Ramos (cell line): ENCODE measurements around the gene CGB8.
"Not testable (repeated sequence)": the region's sequence is repeated elsewhere in the genome, so short reads cannot be mapped to it uniquely, and the experiment has no call there.

Source experiments
- in situ Hi-C: fragments of 300-500 bp; cut with MboI; formaldehyde crosslinking; loops from one replicate; pipeline ENCODE4 v1.14.3; 2022; ENCODE audit warnings: low sequenced_read_pairs; ENCODE audit not compliant: unreplicated experiment

Gene CGB8

DNA sequence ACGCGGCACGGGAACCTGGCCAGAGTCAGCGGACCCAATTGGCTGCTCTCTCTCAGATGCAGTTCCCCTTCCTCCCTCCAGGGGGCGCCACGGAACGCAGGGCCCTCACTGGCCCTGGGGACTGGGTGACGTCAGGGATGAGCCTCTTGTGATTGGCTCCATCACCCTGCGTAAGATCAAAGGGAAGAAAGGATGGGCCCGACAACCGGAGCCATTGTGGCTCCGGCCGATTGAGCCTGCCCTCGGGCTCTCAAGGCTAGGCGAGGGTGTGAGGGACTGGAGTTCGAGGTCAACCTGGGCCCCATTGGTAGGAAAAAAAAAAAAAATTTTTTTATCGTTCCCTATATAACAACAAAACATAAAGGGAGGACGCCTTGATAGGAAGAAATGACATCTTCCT, 12.1 kb downstream of the CGB8 start, which contains the start of gene CGB1:
Gene CGB1 (minus strand): TSS at position 81 of the 400 bp plus-strand sequence. CDS start 184 bp downstream, outside the sequence.
- in situ Hi-C loops: not testable (repeated sequence)

DNA sequence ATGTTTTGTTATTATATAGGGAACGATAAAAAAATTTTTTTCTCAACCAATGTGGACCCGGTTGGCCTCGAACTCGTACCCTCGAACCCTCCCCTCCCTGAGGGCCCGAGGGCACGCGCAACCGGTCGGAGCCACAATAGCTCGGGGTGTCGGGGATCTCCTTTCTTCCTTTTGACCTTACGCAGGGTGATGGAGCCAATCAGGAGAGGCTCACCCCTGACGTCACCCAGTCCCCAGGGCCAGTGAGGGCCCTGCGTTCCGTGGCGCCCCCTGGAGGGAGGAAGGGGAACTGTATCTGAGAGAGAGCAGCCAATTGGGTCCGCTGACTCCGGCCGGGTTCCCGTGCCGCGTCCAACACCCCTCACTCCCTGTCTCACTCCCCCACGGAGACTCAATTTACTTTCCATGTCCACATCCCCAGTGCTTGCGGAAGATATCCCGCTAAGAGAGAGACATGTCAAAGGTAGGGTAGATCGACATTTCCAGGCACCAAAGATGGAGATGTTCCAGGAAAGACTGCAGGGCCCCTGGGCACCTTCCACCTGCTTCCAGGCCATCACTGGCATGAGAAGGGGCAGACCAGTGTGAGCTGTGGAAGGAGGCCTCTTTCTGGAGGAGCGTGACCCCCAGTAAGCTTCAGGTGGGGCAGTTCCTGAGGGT, 17.1 kb downstream of the CGB8 start, which contains the start of gene CGB2:
Gene CGB2 (plus strand): TSS at position 249 of the 660 bp plus-strand sequence. CDS start 206 bp downstream, at position 455.
- in situ Hi-C loops: not testable (repeated sequence)

GRCh38 chr19:49030323-49030722, 18.6 kb downstream of the CGB8 start:
- in situ Hi-C loops: not testable (repeated sequence)

- in situ Hi-C loops: not testable (repeated sequence)
These were observed 19.2 kb downstream of the CGB8 start for GRCh38 chr19:49029749-49030148.

GRCh38 chr19:49028686-49029085, 20.2 kb downstream of the CGB8 start:
- in situ Hi-C loops: not testable (repeated sequence)

DNA sequence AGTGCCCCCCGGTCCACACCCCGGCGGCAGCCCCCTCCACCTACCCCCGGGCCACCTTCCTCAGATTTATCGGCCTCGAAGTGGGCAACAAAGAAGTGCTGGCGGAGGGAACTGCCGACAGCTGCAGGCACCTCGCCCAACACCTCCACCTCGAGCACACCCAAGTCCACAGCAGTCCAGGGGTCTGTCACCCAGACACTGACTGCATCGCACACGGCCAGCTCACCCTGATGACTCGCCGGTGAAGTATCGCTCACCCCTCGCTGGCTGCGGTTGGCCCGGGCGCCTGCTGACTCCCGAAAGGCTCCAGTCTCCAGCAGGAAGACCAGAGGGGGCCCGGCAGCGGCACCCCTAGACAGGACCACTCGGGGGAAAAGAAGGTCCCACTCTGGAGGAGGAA, 23.3 kb downstream of the CGB8 start:
- in situ Hi-C loops: not testable (repeated sequence)

DNA sequence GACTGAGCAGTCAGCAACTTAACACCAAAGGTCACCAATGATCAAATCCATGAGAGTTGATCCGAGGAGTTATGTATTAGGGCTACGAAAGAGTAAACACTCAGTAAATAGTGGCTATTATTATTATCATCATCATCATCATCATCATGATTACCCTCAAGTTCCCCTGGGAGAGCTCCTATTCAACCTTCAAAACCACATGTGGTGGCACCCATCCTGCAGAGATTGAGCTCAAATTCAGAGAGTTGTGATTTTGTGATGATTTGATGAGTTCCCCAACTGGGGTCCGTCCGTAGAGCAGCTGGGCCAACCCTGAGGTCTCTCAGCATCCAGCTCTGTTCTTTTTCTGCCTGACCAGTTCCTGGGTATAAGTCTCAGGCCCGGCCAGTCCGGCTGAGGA, 23.8 kb downstream of the CGB8 start:
- in situ Hi-C loops: not testable (repeated sequence)

DNA sequence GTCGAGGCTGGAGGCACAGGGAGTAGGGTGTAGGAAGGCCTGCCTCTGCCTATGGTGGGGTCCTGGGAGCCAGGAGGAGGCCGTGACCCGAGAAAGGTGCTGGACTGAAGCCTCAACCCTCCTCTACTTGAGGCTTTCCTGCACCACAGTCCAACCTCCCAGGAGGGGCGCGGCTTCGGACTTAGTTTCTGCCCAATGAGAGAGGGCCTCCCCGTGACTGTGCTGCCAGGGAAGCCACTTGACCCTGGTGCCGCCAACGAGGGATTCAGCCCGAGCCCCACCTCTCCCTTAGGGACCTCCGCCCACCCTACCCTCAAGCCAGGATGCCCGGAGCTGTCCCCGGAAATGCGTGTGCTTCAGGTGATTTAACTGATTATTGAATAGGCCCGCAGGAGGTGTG, 24.7 kb downstream of the CGB8 start, which contains the start of gene CGB3:
Gene CGB3 (minus strand): TSS at position 101 of the 400 bp plus-strand sequence. CDS start 362 bp downstream, outside the sequence.
- in situ Hi-C loops: not testable (repeated sequence)

DNA sequence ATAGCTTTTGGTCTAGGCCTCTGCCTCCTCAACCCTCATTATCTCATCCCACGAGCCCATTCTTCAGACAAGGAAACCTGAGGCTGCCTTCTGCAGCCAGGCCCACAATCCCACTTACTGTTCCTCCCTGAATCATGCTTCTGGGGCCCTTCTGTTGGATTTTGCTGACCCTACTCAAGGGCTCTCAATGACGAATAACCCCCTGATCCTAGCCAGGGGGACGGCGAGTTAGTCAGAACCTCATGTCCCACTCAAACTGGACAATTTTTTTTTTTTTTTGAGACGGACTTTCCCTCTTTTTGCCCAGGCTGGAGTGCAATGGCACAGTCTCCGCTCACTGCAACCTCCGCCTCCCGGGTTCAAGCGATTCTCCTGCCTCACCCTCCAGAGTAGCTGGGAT, 26.8 kb downstream of the CGB8 start:
- in situ Hi-C loops: no loop called here

GRCh38 chr19:49020931-49021895, 27.7 kb downstream of the CGB8 start:
- in situ Hi-C loops: no loop called here

DNA sequence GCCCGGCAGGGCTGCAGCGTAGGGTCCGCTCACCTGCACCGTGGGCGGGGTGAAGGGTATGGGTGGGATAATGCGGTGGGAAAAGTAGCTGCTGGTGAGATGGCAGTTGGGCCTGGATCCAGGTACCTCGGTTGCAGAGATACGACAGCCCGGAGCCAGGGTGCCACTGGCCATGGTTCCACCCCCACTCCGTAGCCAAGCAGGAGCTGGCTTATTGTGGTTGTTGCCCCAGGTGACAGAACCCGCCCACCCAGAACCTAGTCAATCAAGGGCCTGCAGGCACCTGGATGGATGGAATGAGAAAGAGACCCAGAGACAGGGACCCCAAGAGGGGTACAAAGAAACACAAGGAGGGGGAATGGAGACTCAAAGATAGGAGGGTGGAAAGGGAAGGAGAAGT, 28.6 kb downstream of the CGB8 start:
- in situ Hi-C loops: no loop called here

GRCh38 chr19:49019242-49019932, 29.5 kb downstream of the CGB8 start:
- in situ Hi-C loops: no loop called here

- in situ Hi-C loops: not testable (repeated sequence)
These were observed 30.3 kb downstream of the CGB8 start for GRCh38 chr19:49018388-49019241.

DNA sequence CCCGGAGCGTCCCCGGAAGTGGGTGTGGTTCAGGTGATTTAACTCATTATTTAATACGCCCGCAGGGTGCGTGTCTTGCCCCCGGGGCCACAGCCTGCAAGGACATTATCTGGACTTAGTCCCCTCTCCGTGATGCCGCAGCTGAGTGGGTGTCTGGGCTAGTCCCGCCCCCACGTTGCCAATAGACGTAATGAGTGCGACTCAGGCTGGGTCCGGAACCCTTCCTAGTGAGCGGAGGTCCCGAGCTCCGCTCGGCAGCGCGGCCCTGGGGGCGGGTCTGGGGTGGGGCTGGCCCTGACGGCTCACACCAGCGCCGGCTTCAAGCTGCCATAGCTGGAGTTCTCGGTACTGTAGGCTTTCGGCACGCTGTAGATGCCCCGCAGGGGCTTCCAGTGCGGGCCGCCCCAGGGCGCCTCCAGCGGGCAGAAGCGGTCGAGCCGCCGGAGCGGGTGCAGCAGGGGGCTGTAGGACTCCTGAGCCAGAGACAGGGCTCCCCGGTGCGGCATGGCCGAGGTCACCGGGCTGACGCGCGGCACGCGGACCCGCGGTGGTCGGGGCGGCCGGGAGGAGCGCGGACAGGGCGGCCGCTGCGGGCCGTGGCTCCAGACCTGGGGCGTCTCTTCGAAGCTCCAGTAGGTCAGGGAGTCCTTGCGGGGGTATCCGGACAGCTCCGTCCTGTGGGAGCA, 31.1 kb downstream of the CGB8 start:
- in situ Hi-C loops: no loop called here

- in situ Hi-C loops: no loop called here
These were observed 31.8 kb downstream of the CGB8 start, which contains the start of gene LHB for GRCh38 chr19:49017041-49017665. LHB (minus strand) TSS chr19:49017091; CDS start chr19:49017081, 10 bp downstream.

GRCh38 chr19:49016067-49016839, 32.7 kb downstream of the CGB8 start:
- in situ Hi-C loops: no loop called here

- in situ Hi-C loops: no loop called here
These were observed 34.0 kb downstream of the CGB8 start for GRCh38 chr19:49014870-49015255.
